ENCODE measurements around the gene MAST2.
"Not testable (repeated sequence)": the region's sequence is repeated elsewhere in the genome, so short reads cannot be mapped to it uniquely, and the experiment has no call there.

Gene MAST2

DNA sequence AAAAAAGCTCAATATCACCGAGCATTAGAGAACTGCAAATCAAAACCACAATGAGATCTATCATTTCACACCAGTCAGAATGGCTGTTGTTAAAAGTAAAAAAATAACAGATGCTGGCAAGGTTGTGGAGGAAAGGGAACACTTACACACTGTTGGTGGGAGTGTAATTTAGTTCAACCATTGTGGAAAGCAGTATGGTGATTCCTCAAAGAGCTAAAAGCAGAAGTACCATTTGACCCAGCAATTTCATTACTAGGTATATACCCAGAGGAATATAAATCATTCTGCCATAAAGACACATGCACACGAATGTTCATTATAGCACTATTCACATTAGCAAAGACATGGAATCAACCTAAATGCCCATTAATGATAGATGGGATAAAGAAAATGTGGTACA, 146.1 kb downstream of the MAST2 start:
- not testable (repeated sequence) for DNase-seq

- no peak for DNase-seq
These were observed 148.7 kb downstream of the MAST2 start for GRCh38 chr1:45952072-45952471.

DNA sequence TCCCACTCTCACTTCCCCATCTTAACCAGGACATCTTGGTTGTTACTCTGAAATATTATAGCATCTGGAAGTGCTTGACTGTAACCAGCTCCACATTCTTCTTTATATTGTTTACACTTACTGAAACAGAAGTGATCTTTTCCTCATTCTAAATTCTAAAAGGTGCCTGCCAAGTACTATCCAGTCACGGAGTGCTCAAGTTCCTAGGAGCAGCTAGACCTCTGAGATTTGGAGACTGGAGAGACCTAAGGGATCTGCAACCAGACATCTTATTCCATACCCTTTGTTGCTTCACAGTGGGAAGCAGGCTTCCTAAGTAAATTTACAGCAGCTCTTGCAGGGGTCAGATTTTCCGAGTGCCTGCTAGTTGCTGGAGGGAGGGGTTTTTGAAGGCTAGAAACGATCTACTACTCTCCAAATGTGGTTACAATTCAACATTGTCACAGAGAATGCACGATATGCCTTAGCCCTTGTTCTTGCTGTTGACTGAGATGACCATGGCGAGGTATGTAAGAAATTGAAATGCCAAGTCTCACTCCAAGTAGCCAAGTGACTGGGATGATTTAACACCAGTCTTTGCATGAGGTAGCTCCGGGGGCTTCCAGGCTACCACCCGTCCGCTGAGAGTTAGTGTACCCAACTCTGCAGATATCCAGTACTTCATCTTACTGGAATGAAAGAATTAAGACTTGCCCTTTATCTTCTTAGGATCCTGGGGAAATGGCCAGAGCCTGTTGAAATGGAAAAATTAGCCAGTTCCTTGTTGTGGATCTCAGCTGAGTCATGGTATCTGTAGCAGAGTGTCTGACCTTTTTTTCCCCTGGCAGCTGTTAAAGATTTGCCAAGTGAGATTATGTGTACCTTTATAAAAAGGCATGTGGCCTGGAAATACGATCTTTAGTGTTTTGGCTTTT, 150.8 kb downstream of the MAST2 start:
- DNase-seq, result no peak

DNA sequence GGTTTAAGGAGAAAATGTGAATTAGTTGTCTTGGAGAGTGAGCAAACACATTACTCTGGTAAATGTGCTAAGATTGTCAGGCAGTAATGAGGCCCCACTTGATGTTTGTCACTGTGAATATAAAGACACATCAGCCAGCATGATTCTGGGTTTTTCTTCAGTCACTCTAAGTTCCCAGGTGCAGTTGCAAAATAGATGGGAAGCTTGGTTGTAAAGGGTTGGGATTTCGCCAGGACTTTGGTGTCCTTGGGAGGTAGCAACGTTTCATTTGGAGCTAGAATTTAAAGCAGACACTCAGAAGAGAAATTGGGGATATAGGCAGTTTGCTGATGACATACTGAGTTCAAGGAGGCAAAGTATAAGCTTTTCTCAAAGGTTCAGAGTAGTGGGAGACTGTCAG, 154.3 kb downstream of the MAST2 start:
- DNase-seq, result no peak

- no peak for DNase-seq
These were observed 154.9 kb downstream of the MAST2 start for GRCh38 chr1:45958317-45958716.

GRCh38 chr1:45960930-45961715, 157.7 kb downstream of the MAST2 start:
- no peak for DNase-seq

GRCh38 chr1:45961936-45962335, 158.5 kb downstream of the MAST2 start:
- DNase-seq, result not testable (repeated sequence)

DNA sequence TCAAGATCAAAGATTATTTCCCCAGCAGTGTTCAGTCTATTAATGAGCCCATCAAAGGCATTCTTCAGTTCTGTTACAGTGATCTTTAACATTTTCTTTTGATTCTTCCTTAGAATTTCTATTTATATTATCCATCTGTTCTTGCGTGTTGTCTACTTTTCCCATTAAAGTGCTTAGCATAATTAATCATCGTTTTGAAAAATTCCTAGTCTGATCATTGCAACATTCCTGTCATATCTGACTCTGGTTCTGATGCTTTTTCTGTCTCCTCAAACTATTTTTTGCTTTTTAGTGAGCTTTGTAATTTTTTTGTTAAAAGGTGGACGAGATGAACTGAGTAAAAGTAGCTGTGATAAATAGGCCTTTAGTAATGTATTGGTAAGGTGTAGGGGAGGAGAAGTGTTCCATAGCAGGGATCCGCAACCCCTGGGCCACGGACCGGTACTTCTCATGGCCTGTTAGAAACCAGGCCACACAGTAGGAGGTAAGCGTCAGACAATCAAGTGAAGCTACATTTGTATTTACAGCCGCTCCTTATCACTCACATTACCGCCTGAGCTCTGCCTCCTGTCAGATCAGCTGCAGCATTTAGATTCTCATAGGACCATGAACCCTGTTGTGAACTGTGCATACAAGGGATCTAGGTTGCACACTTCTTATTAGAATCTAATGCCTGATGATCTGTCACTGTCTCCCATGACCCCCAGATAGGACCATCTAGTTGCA, 165.7 kb downstream of the MAST2 start:
- no peak for DNase-seq

DNA sequence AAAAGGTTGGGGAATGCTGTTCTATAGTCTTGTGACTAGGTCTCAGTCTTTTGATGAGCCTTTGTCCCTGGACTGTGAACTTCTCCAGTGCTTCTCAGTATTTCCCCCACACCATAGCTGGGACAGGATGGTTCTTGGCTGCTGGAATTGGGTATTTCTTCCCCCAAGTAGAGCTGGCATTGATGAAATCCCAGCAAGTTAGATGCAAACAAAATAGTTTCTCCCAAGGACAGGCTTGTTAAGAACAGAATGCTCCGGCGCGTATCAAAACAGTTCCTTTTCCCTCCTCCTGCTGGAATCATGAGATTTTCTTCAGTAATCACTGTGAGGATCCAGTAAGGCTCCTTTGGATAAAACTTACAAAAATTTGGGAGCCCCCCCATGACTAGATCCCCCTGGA, 166.5 kb downstream of the MAST2 start:
- DNase-seq, result no peak

DNA sequence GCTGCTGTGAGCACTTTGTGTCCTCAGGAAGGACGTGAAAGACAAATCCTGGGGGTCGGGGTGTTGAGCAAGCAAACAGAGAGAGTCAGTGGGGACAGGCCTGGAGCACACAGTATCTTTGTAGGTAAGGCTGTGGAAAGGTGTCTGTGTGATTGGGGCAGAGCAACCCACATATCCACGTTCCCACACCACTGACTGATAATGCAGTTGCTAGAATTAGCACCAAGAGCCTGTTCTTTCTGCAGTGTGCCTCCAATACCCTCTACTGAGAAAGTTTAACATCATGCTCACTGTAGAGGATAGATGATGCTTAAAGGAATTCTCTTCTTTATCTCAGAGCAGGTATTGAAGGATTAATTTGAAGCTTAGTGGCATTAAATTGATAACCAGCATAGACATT, 167.9 kb downstream of the MAST2 start:
- DNase-seq, result no peak

DNA sequence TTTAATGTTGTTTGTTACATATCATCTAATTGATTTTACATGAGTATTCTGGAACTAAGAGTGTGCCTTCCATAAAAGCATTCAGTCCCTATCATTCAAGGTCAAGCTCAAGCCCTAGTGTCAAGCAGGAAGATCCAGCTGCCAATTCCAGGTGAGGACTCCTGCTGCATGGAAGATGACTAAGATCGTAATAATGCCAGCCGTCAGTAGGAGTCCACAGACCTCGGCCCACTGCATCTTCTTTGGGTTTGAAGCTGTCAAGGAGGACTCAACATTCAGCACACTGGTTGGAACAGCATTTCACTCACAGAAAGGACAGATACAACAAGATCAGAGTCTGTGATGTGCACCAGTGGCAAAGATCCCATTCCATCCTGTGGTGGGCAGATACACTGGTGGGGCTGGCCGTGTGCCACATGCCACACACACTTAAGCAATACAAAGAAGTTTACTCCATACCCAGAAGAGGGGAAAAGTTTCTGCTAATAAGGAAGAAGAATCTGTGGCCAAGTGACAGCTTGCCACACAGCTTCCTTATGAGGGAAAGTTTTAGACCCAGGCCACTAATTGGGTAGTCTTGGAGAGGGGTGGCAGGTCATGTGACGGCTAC, 168.6 kb downstream of the MAST2 start:
- DNase-seq, result no peak

DNA sequence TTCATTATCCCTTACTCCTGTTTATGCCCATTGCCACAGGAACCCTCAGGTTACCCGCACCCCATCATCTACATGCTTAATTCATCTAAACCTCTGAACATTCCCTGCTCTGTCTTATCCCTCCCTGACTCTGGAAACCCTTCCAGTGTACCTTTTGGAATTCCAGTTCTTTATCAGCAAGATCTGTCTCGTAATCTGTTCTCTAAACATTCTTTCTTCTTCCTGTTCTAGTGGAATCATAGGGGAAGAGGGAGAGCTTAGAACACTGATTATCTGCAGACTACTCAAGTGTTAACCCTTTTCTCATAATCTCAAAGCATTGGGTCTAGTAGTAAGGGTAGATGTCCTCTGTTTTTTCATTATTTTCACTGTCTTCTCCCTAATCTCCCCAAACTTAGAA, 169.2 kb downstream of the MAST2 start:
- no peak for DNase-seq

GRCh38 chr1:45973121-45973520, 169.7 kb downstream of the MAST2 start:
- no peak for DNase-seq

GRCh38 chr1:45974541-45975269, 171.3 kb downstream of the MAST2 start:
- DNase-seq, result no peak

- no peak for DNase-seq
These were observed 173.2 kb downstream of the MAST2 start for GRCh38 chr1:45976623-45977022.

DNA sequence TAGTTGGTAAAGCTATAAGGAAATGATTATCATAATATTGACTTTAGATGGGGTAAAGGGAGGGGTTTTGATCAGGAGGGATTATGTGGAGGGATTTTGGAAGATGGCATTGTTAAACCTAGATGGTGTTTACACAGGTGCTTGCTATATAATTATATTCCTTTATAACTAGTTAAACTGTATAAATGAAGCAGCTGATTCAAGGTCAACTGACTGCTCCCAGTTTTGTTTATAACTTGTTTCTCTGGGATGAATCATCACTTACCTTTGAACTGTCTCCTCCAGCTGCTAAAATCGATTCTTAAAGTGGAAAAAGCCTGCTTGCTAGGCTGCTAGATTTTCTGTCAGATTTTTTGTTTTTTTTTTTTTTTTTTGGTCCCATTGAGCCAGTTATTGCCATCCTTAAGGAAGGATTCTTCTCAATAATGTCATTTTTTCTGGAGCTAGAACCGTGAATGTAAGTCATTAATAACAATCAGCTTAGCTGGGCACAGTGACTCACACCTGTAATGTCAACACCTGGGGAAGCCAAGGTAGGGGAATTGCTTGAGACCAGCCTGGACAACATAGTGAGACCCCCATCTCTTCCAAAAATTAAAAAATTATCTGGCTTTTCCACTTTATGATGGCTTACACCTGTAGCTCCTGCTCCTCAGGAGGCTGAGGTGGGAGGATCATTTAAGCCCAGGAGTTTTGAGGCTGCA, 175.8 kb downstream of the MAST2 start:
- no peak for DNase-seq

- DNase-seq, result no peak
These were observed 176.4 kb downstream of the MAST2 start for GRCh38 chr1:45979778-45980176.

- no peak for DNase-seq
These were observed 178.9 kb downstream of the MAST2 start for GRCh38 chr1:45982359-45982758.

- DNase-seq, result no peak
These were observed 180.6 kb downstream of the MAST2 start for GRCh38 chr1:45983967-45984366.

- no peak for DNase-seq
These were observed 183.8 kb downstream of the MAST2 start for GRCh38 chr1:45987204-45987603.

DNA sequence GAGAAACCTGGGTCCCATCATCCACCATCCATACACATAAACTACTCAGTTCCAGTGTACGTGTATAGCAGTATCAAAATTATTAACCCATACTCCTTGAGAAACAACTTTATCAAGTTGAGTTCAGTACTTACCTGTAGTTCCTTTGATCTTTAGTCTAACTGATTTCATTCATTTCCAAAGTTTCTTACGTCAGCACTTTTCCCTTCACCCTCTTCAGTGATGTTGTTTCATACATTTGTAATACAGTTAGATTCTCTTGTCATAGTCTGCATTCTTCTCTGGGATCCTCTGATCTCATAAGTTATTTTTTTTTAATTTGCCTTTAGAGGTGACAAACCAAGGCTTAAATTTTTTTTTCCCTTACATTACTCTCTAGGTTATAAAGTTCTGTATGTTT, 185.8 kb downstream of the MAST2 start:
- no peak for DNase-seq

GRCh38 chr1:45994423-45994822, 191.0 kb downstream of the MAST2 start:
- DNase-seq, result no peak

All from stimulated activated CD4-positive, alpha-beta T cell treated with anti-CD3 and anti-CD28 coated beads, Interleukin-12 subunit alpha, Interleukin-12 subunit beta, amount 100 ng/mL, for 4 hours (primary cell).